ENCODE measurements around the gene ABR. TPM values are rescaled to one million over a fixed set of nuclear protein-coding genes. Genes with fewer than 3 reads are reported as not detected.

The ABR gene
- total and polyA plus RNA-seq, 5 donors from 2014 or later, result 13.2 to 116 (median 18.3) TPM

GRCh38 chr17:1166276-1166675 lies 13.5 kb downstream of the ABR start:
- H3K4me1 ChIP-seq (ENCODE audit: control insufficient read depth, insufficient read depth, low read length, poor library complexity, severe bottlenecking), result no peaks in the 10 kb centered on the region
- H3K27ac Mint-ChIP-seq, result no peak overlapping the region

GRCh38 chr17:1165836-1166235 lies 13.9 kb downstream of the ABR start:
- H3K27ac Mint-ChIP-seq, result no peak overlapping the region
- no peaks in the 10 kb centered on the region for H3K9me3 Mint-ChIP-seq
- ATAC-seq (ENCODE audit: low read depth in 2 of 2), result no peak
- peaks cover 4% of the 10 kb centered on the region for H3K27me3 Mint-ChIP-seq
- Histone ChIP-seq H3K27ac (ENCODE audit: insufficient read depth, low read length, poor library complexity, severe bottlenecking) (no peak overlapping the region), H3K9me3 (ENCODE audit: control insufficient read depth in 2 of 2, low read length in 2 of 2) (no peaks in the 10 kb centered on the region), H3K4me1 (ENCODE audit: control insufficient read depth, insufficient read depth, low read length, poor library complexity, severe bottlenecking) (no peaks in the 10 kb centered on the region), H3K36me3 (ENCODE audit: control insufficient read depth, insufficient read depth, low read length) (no peaks in the 10 kb centered on the region), H3K4me3 (ENCODE audit: low read depth, low read length) (no peak overlapping the region), H3K27me3 (ENCODE audit: control insufficient read depth, insufficient read depth, low read length) (no peaks in the 10 kb centered on the region)
- H3K36me3 Mint-ChIP-seq, result no peaks in the 10 kb centered on the region
- no peaks in the 10 kb centered on the region for H3K4me1 Mint-ChIP-seq
- DNase-seq, result no peak
- H3K4me3 Mint-ChIP-seq, result no peak overlapping the region

More at GRCh38 chr17:1166276-1166675, 13.5 kb downstream of the ABR start:
- Mint-ChIP-seq H3K27me3 (peaks cover 4% of the 10 kb centered on the region), H3K4me1 (no peaks in the 10 kb centered on the region), H3K9me3 (no peaks in the 10 kb centered on the region), H3K36me3 (no peaks in the 10 kb centered on the region), H3K4me3 (no peak overlapping the region)
- DNase-seq (no peak), ATAC-seq (ENCODE audit: low read depth in 2 of 2) (no peak)
- H3K27me3 ChIP-seq (ENCODE audit: control insufficient read depth, insufficient read depth, low read length), result no peaks in the 10 kb centered on the region
- H3K27ac ChIP-seq (ENCODE audit: insufficient read depth, low read length, poor library complexity, severe bottlenecking), result no peak overlapping the region
- no peaks in the 10 kb centered on the region for H3K36me3 ChIP-seq (ENCODE audit: control insufficient read depth, insufficient read depth, low read length)
- H3K9me3 ChIP-seq (ENCODE audit: control insufficient read depth in 2 of 2, low read length in 2 of 2), result no peaks in the 10 kb centered on the region
- no peak overlapping the region for H3K4me3 ChIP-seq (ENCODE audit: low read depth, low read length)

DNA sequence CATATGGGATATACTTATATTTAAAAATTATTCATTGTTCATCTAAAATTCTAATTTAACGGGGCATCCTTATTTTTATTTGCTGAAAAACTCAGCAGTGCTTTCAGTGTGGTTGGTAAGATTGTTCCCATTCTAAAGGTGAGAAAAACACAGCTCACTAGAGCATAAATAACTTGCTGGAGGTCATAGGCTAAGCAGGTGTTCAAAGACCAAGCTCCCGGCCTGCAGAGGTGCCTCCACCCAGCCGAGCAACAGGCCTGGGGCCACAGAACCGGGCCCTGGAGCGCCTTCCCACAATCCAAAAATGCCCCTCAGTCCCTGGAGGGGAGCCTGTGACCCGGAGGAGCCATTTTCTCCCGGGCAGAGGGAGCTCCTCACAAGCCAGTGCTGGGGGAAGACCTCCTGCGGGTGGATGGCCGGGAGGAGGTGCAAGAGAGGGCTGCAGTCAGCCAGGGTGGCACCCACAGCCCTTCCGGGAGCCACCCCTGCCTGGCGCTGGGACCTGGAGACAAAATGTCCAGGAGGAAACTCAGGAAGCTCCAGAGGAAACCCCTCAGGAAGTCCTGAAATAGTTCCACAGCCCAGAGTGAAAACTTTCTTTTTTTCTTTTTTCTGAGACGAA lies 14.7 kb downstream of the ABR start:
- H3K27ac ChIP-seq (ENCODE audit: insufficient read depth, low read length, poor library complexity, severe bottlenecking), result no peak overlapping the region

DNA sequence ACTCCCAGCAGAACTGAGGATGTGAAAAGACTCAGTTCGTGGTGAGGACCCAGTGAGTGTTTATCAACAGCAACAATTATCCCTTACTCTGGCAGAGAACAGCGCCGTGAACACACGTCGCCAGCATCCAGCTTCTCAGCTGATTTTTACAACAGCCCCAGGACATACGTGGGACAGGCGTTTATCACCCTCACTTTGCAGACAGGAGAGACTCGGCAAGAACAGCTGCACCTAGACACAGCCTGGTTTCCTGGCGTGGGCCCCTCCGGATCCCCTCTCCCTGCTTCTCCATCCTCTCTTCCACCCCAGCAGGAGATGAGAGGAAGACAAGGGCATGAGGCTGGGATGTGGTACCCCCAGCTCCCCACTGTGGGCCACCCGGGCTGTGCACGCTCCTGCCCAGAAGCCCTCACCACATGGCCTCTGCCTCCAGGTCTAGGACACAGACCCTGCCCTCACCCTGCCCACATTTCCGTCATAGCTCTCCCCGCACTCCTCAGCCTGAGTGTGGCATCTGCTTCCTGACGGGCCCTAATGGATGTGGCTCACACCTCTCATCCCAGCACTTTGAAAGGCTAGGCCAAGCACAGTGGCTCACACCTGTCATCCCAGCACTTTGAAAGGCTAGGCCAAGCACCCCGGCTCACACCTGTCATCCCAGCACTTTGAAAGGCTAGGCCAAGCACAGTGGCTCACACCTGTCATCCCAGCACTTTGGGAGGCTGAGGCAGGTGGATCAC lies 17.5 kb downstream of the ABR start:
- H3K36me3 ChIP-seq (ENCODE audit: control insufficient read depth, insufficient read depth, low read length), result no peaks in the 10 kb centered on the region

More for the DNA sequence above, 14.7 kb downstream of the ABR start:
- Mint-ChIP-seq H3K27ac (no peak overlapping the region), H3K9me3 (no peaks in the 10 kb centered on the region), H3K4me3 (no peak overlapping the region), H3K27me3 (peaks cover 4% of the 10 kb centered on the region), H3K36me3 (no peaks in the 10 kb centered on the region), H3K4me1 (no peaks in the 10 kb centered on the region)
- no peaks in the 10 kb centered on the region for H3K9me3 ChIP-seq (ENCODE audit: control insufficient read depth in 2 of 2, low read length in 2 of 2)
- no peaks in the 10 kb centered on the region for H3K27me3 ChIP-seq (ENCODE audit: control insufficient read depth, insufficient read depth, low read length)
- DNase-seq, result no peak
- ATAC-seq (ENCODE audit: low read depth in 2 of 2), result no peak
- no peak overlapping the region for H3K4me3 ChIP-seq (ENCODE audit: low read depth, low read length)
- no peaks in the 10 kb centered on the region for H3K4me1 ChIP-seq (ENCODE audit: control insufficient read depth, insufficient read depth, low read length, poor library complexity, severe bottlenecking)
- no peaks in the 10 kb centered on the region for H3K36me3 ChIP-seq (ENCODE audit: control insufficient read depth, insufficient read depth, low read length)

DNA sequence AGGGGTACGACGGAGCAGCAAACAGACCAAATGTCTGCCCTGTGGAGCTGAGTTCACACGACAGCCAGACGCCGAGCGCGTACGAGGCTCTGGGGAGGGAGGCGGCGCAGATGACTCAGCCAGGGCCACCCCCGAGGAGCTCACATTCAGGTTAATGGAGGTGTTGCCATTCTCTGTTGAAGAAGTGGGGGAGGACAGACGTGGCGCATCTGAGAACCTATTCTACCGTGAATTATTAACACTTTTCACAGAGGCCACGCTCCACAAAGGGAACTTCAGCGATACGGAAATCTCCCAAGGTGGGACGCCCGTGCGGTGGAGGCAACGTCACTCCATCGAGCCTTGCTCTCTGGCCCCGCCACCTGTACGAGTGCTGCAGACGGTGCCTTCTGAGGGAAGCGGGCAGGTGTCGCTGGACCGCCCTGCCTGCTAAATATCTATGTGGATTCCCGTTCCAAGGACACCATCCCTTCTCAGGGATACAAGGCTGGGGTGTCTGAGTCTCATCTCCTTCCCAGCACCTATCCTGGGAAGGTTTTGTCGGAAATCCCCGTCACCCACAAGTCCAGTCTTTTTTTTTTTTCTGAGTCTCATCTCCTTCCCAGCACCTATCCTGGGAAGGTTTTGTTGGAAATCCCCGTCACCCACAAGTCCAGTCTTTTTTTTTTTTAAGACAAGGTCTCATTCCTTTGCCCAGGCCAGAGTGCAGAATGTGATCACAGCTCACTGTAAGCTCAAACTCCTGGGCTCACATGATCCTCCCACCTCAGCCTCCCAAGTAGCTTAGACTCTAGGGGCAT lies 19.0 kb downstream of the ABR start:
- no peak overlapping the region for H3K27ac ChIP-seq (ENCODE audit: insufficient read depth, low read length, poor library complexity, severe bottlenecking)
- H3K4me1 ChIP-seq (ENCODE audit: control insufficient read depth, insufficient read depth, low read length, poor library complexity, severe bottlenecking), result no peaks in the 10 kb centered on the region
- DNase-seq (no peak), ATAC-seq (ENCODE audit: low read depth in 2 of 2) (no peak)
- Mint-ChIP-seq H3K27me3 (no peaks in the 10 kb centered on the region), H3K36me3 (no peaks in the 10 kb centered on the region), H3K27ac (no peak overlapping the region), H3K9me3 (peaks cover 0 to 2% (median 0%) of the 10 kb centered on the region in 7 donors), H3K4me1 (no peaks in the 10 kb centered on the region), H3K4me3 (no peak overlapping the region)
- no peak overlapping the region for H3K4me3 ChIP-seq (ENCODE audit: low read depth, low read length)
- H3K27me3 ChIP-seq (ENCODE audit: control insufficient read depth, insufficient read depth, low read length), result no peaks in the 10 kb centered on the region
- H3K9me3 ChIP-seq (ENCODE audit: control insufficient read depth in 2 of 2, low read length in 2 of 2), result no peaks in the 10 kb centered on the region
- no peaks in the 10 kb centered on the region for H3K36me3 ChIP-seq (ENCODE audit: control insufficient read depth, insufficient read depth, low read length)

More for the DNA sequence above, 17.5 kb downstream of the ABR start:
- no peak for DNase-seq
- Mint-ChIP-seq H3K9me3 (peaks cover 0 to 2% (median 0%) of the 10 kb centered on the region in 7 donors), H3K4me1 (no peaks in the 10 kb centered on the region), H3K27me3 (peaks cover 3% of the 10 kb centered on the region), H3K36me3 (no peaks in the 10 kb centered on the region), H3K4me3 (no peak overlapping the region), H3K27ac (no peak overlapping the region)
- Histone ChIP-seq H3K4me1 (ENCODE audit: control insufficient read depth, insufficient read depth, low read length, poor library complexity, severe bottlenecking) (no peaks in the 10 kb centered on the region), H3K27ac (ENCODE audit: insufficient read depth, low read length, poor library complexity, severe bottlenecking) (no peak overlapping the region), H3K9me3 (ENCODE audit: control insufficient read depth in 2 of 2, low read length in 2 of 2) (no peaks in the 10 kb centered on the region), H3K4me3 (ENCODE audit: low read depth, low read length) (no peak overlapping the region), H3K27me3 (ENCODE audit: control insufficient read depth, insufficient read depth, low read length) (no peaks in the 10 kb centered on the region)
- no peak for ATAC-seq (ENCODE audit: low read depth in 2 of 2)

DNA sequence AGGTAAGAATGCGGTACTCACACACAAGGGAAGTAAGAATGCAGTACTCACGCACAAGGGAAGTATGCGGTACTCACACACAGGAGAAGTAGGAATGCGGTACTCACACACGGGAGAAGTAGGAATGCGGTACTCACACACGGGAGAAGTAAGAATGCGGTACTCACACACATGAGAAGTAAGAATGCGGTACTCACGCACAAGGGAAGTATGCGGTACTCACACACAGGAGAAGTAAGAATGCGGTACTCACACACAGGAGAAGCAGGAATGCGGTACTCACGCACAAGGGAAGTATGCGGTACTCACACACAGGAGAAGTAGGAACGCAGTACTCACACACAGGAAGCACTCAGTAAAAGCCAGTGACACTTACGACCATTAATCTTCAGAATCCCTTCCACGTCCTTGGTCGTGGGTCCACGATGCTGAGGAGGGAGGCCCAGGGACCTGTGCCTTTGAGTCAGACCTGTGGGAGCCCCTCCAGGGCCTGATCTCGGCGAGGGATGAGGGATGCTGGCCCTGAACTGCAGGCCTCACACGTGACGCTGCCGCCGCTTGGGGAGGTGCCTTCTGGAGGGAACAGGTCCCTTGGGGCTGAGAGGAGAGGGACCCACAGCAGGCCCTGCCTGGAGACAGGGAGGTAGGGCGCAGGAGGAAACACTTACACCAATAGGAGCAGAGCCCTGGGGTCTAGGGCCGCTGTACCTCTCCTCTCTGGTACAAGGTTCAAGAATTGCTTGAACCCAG lies 20.2 kb downstream of the ABR start:
- DNase-seq, result no peak
- Histone ChIP-seq H3K9me3 (ENCODE audit: control insufficient read depth in 2 of 2, low read length in 2 of 2) (no peaks in the 10 kb centered on the region), H3K36me3 (ENCODE audit: control insufficient read depth, insufficient read depth, low read length) (no peaks in the 10 kb centered on the region), H3K27ac (ENCODE audit: insufficient read depth, low read length, poor library complexity, severe bottlenecking) (no peak overlapping the region), H3K4me3 (ENCODE audit: low read depth, low read length) (no peak overlapping the region), H3K4me1 (ENCODE audit: control insufficient read depth, insufficient read depth, low read length, poor library complexity, severe bottlenecking) (no peaks in the 10 kb centered on the region), H3K27me3 (ENCODE audit: control insufficient read depth, insufficient read depth, low read length) (no peaks in the 10 kb centered on the region)
- Mint-ChIP-seq H3K9me3 (peaks cover 0 to 2% (median 0%) of the 10 kb centered on the region in 7 donors), H3K4me3 (no peak overlapping the region), H3K27ac (no peak overlapping the region), H3K27me3 (no peaks in the 10 kb centered on the region), H3K36me3 (no peaks in the 10 kb centered on the region), H3K4me1 (no peaks in the 10 kb centered on the region)
- ATAC-seq (ENCODE audit: low read depth in 2 of 2), result no peak

DNA sequence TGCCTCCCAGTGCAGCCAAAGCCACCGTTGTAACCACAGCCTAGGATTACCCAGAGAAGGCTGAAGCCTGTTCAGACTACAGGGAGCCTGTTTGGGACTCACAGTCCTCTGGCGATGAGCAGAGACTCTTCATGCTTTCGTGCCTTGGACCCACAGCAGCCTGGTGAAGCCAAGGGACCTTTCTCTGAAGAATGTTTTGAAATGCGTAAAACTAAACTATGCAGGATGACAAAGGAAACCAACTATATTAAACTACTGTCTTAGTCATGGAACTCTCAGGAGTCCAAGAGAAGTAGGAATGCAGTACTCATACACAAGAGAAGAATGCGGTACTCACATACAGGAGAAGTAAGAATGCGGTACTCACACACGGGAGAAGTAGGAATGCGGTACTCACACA lies 20.9 kb downstream of the ABR start:
- no peak for DNase-seq
- no peak overlapping the region for H3K4me3 Mint-ChIP-seq
- no peaks in the 10 kb centered on the region for H3K27me3 Mint-ChIP-seq
- H3K4me1 Mint-ChIP-seq, result no peaks in the 10 kb centered on the region
- no peaks in the 10 kb centered on the region for H3K36me3 Mint-ChIP-seq
- peaks cover 0 to 2% (median 0%) of the 10 kb centered on the region in 7 donors for H3K9me3 Mint-ChIP-seq
- no peak overlapping the region for H3K4me3 ChIP-seq (ENCODE audit: low read depth, low read length)
- no peak overlapping the region for H3K27ac ChIP-seq (ENCODE audit: insufficient read depth, low read length, poor library complexity, severe bottlenecking)
- no peak overlapping the region for H3K27ac Mint-ChIP-seq
- no peak for ATAC-seq (ENCODE audit: low read depth in 2 of 2)
- H3K36me3 ChIP-seq (ENCODE audit: control insufficient read depth, insufficient read depth, low read length), result no peaks in the 10 kb centered on the region
- no peaks in the 10 kb centered on the region for H3K4me1 ChIP-seq (ENCODE audit: control insufficient read depth, insufficient read depth, low read length, poor library complexity, severe bottlenecking)
- no peaks in the 10 kb centered on the region for H3K27me3 ChIP-seq (ENCODE audit: control insufficient read depth, insufficient read depth, low read length)
- H3K9me3 ChIP-seq (ENCODE audit: control insufficient read depth in 2 of 2, low read length in 2 of 2), result no peaks in the 10 kb centered on the region
